GOT3 (cell line): Measurements from ENCODE around the gene DOCK4.

Source experiments
- DNase-seq: peaks from one replicate; lab custom pipeline; 2025; ENCODE audit warnings: mixed read lengths; lab: John Stamatoyannopoulos, UW

The DOCK4 gene

DNA sequence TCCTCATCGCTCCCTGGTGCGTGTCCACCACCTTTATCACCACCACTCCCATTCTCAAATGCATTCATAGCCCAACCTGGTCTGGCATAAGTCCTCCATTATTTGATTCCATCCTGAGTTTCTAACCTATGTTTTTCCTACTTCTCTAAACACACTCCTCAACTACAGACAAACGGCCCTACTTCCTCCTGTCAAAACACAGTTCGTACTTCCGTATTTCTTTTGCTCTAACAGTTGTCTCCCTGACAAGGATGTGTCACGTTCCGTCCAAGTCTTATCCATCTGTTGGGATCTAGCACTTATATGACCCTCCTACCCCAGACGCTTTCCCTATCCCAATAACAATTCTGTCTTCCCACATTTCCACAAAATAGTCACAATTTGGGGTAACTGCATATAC is 46.8 kb downstream of the DOCK4 start:
- DNase-seq = no peak

DNA sequence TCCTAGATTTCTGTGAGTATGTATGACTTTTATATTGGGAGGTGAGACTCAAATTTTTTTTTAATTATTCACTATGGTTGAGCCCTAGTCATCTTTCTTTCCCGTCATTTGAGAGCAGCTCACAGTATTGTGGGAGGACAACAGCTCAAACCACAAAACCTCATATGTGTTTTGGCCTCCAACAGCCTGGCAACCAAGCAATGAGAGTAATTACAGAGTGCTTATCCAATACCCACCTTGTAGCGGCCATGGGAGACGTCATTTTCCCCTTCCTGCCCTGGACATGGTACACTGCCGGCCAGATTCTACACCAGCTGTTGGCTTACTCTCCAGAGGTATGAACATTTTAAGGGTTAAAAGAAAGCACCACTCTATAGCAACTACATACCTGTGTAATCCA is 49.1 kb downstream of the DOCK4 start:
- no peak for DNase-seq

DNA sequence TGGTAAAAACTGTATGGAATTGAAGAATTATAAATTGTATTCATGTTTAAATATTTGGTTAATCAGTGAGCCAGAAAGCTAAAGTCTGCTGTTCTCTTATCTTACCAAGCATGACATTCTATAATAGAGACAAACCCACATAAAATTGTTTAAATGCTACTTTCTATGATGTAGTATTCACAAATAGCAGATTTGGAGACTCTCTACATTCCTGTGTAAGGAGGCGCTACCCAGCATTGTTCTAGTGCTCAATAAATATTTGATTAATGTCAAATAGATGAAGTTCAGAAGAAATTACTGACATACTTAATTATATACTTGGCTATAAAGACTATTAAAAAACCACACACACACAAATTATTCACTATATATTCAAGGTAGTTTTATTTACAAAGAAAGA is 49.8 kb downstream of the DOCK4 start:
- DNase-seq = no peak

DNA sequence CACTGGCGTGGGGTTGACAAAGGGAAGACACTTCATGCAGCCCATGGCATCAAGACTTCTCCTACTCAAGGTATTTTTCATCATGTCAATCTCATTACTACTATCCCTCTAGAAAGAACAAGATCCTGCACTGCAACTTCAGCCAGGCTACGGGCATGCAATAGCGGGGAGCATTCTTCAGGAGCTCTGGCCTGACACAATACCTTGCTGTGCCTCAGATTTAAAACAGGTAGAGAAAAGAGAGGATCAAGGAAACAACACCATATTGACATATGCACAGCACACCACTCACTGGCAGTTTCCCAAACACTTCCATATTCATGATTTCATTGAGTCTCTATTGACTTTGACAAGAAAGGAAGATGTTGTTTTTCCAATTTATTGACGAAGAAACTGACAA is 51.5 kb downstream of the DOCK4 start:
- DNase-seq = no peak

DNA sequence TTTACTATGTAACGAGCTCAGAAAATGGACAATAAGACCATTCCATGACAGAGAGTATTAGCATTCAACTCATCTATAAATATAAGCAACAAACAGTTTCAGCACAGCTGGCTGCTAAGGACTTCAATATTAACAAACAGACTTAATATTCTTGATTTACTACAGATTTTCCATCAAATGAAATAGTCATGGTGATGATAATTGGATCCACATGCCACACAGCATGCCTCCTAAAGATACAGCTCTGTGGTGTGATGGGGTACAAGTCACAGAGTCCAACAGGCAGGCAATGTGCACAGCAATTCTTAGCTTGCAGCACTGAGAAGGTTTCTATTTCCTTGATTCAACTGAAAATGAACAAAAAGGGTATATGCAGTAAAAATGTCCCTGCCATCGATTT is 54.0 kb downstream of the DOCK4 start:
- DNase-seq = no peak

DNA sequence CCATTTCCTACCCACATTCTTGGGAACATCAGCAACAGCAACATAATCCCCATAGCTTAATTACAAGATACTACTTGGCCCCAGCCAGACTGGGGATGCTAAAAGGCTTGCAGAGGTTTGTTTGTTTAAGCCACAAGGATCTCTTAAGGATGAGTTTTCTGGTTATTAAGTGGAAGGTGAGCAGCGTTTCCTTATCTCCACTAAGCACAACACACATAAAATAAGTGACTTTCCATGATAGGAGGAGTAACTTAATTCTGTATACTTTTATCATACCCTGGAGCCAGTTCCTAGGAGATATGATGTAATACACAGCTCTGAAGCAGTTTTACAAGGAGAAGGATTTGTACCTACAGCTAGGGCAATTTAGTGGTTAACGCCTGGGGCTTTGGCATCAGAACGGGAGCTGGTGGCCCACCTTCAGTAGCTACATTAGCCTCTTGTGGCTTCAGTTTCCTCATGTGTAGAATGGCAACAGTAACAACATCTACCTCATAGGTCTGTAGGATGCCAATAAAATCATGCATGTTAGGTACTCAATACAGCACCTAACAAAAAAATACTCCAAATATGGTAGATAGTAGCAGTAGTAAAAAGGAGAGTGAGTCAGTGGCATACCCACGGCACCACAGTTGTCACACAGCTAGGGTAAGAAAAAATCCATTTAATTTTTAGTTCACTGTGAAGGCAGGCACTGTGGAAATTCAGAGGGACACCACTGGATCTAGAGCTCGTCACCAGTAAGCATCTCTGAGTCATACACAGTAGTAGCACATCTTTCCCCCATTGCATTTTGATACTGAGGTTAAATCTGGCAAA is 55.2 kb downstream of the DOCK4 start:
- no peak for DNase-seq

DNA sequence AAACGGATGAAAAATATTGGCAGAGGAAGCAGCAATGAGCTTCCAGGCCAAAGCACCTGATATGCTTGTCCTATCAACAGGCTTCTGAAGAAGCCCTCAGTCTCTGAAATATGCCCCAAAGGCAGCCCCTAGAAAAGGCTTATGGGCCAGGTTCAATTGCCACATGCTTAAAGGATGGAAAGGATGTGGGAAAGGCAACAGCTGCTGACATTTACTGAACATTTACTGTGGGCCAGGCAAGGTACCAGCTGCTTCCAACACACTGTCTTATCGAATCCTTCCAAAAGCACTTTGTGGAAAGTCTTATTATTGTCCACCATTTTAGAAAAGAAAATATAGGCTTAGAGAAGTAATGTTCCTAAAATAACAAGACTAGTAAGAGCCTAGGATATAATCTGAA is 56.5 kb downstream of the DOCK4 start:
- no peak for DNase-seq

DNA sequence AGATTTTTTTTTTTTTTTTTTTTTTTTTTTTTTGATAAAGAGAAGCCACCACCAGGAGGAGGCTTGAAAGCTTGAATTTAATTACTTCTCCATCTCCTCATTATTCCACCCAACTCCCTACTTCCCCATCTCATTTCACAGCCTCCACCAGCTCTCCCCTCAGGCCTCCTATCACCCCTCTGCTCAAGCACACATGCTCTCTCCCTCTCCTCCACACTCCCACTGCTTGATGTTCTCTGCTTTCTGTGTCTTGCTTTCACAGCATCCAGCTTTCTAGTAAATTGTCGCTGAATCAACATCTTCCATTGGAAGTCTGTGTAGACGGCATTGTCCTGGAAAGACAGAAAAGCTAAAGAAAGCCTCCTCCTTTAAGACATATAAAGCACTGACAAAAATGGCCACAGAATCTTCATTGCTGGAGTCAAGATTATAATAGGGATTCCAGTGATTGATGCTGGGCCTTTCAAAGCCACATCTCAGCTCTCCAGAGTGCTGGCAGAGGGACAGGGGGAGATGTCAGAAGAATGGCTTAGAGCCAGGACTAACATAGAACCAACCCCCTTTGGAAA is 58.3 kb downstream of the DOCK4 start:
- no peak for DNase-seq

DNA sequence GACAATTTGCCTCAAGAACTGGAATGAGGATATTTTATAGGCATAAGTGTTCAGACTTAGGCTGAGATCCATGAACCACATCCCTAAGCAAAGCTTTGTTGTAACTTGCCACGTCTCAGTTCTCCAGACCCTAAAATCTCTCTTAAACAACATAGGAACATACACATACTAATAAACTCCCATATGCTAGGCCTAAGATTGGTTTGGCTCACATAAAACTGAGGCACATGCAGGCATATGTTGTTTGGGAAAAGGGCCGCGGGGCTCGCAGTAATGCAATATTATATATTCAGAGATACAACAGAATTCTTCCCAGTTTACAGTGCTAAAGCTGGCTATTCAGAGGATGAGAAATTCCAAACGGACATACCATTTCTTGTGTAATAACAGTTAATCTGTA is 61.0 kb downstream of the DOCK4 start:
- no peak for DNase-seq

DNA sequence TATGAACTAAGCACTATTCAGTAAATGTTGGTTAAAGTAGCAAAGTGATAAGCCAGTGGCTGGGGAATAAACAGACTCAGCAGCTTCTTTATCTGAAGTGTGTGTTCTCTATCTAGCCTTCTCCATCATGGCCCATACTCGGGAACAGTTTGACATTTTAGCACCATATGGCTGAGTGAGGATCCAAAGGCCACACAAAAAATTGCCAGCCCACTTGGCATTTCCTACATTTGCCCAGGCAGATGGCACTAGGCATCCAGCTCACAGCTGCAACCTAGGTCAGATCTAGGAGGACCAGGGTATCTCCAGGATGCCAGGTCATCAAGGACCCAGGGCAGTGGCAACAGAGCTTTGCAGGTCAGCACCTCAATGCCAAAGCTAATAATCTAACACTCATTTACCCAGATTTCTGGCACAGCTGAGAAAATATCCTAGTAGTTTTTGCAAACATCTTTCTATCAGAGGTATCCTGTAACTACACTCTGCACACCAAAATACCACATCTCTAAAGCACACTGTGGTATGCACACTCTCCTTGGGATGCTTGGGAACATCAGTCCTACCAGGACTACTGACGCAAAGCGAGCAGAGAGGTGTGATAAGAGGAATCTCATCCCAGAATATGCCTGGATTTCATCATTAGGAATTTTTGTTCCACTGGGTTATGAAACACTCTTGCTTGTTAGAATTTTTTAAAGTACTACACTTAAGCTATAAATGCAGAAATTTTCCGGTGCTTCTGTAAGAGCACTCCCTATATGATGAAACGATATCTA is 61.7 kb downstream of the DOCK4 start:
- no peak for DNase-seq

DNA sequence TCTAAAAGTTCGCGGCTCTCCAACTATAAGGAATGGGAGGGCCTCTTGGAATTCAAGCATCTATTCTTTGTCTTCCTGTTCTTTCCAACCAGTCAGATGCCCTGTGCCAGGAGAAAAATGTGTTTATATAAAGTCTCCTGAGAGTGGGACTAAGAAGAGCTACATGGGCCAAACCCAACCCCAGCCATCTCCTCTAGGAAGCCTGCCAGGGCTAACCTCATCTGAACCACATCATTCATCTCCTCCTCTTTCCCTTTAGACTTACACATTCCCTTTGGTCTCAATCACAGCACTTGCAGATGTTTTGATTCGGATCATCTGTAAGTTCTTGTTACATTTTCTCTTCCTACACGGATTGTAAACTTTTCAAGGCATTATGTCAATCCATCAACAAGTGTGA is 62.6 kb downstream of the DOCK4 start:
- no peak for DNase-seq

DNA sequence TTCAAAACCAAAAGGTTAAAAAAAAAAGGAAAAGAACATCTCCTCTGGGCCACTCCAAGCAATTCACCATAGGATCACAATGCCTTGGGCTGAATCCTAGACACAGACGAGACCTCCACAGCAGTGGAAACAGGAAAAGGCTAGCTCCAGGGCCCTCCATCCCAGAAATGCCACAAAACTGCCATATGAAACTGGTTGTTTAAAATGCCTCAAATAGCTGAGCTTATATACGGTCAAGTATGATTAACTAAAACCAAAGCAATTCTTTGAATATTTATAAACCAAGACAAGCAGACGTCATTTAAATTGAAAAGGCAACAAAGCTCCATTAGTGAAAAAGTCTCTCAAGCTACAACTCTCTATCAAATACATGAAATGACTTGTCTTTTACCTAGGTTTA is 63.1 kb downstream of the DOCK4 start:
- DNase-seq = no peak

DNA sequence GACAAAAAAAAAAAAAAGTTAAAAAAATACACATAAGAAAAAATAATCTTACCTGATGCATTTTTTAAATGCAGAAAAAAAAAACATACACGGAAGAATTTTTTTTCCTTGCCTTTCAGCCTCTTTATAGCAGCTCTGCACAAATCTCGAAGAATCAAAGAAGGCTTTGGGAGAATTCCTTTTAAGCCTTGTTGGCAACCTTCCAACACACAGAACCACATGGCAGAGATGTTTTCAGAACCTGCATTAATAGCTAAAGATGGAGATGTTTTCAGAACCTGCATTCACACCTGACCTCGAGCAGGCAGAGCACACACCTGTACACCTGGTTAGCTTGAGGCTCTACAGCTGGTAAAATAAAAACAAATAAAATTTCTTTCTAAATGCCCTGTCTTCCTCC is 65.6 kb downstream of the DOCK4 start:
- DNase-seq = no peak

DNA sequence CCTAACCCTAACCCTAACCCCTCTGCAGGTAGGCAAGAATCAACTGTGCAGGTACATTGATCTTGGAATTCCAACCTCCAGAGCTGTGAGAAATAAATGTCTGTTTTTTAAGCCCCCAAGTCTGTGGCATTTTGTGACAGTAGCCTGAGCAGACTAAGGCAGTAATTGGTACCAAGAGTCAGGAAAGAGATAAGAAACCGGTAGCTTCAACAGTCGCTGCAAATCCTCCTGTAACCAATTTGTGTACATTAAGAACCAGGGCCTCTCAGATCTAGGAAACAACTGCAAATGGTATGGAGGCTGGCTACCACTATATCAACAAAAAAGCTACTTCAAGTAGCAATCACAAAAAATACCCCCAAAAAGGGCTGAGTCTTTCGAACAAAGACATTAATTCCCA is 67.3 kb downstream of the DOCK4 start:
- no peak for DNase-seq

DNA sequence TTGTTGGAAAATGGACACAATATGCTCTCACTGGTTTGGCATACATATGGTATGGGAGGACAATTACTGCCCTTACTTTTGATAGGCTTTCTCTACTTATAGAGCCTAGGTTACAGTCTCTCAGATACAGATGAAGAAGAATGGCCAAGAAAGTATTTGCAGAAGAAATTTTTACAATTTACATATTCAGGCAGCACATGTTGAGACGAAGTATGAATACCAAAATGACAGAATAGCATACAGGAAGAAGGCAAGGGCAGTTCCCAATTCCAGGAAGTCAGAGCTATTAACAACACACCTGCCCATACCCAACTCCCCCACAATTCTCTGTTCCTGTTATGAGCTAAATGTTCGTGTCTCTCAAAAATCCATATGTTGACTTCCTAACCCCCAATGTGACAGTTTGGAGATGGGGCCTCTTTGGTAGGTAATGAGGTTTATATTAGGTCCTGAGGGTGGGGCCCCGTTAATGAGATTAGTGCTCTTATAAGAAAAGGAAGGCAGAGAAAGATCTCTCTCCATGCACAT is 67.8 kb downstream of the DOCK4 start:
- DNase-seq = no peak

DNA sequence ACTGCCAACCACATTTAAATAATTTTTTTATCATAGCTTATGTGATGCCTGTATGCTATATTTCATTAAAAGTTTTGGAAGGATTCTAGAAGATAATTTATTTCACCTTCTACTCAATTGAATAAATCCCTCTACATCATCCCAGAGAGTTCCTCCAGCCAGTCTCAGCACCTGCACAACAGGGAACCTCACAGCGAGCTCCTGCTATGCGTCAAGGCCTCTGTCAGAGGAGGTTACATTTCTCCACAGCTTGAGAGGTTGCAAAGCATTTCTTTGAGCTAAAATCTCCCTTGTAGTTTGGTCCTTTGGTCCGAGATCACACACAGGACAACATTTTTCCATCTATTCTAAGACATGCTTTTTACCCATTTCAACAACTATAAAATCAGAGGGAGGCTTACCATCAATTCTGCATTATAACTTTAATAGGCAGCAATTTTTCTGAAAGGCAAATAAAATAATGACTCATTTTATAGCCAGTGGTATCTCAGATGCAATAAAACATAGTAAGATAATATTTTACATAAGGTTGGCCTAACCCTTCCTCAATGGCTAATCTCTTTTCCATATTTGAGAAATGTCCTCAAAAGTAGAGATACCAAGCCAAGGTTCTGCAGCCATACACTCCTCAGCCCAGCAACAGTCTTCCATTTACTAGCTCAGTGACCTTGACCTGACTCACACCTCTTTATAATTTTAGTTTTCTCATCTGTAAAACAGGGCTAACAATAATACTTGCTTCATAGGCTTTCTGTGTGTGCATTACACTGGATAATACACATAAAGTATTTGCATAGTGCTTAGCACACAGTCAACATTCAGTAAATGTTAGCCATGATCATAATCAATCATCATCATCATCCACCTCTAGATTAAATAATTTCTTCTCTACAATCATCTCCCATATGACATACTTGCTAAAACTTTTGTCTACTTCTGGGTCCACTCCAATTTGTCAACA is 68.8 kb downstream of the DOCK4 start:
- DNase-seq = no peak

DNA sequence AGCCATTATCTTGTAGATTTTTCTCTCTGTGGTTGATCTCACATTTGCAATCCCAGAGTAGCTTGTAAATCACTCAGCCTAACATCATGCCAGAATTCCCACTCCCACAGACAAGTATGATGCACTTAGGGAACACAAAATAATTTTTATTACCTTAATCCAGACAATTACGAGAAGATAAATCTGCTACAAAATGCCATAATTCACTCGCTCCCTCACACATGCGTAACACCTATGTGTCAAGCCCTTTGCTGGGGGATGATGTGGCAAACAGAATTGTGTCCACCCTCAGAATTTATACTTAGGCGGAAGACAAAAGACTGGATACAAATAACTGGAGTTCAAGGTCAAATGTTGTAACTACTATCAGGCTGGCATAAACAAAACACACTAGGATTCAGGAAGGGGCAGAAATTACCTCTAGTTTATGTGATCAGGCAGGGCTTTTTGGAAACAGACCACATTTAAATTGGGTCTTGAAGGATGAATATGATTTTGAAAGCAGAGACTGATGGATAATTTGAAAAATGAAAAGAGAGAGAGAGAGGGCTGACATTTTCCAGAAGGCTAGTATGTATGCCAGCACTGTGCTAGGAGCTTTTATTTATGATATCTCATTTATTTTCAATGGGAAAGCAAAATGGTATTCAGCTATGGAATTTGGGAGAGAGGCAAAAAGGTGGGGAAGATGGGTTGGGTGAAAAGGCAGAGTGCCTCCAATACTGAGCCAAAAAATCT is 69.8 kb downstream of the DOCK4 start:
- no peak for DNase-seq

DNA sequence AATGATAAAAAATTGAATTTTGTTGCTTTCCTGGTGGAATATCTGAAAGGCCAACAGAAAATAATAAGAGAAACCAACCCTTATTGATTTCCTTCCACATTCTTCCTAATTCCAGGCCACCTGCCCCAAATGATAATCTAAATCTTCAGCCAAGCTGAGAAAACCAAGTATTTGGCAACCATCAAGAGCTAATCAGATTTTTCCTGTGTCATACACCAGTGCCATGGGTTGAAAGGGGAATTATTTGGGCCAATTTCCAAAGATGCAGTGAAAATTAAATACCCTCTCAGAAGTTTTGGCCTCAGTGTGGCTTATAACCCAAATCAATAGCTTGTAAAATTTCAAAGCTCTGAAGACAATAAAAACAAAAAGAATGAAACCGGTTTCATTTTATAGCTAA is 70.4 kb downstream of the DOCK4 start:
- DNase-seq = no peak

DNA sequence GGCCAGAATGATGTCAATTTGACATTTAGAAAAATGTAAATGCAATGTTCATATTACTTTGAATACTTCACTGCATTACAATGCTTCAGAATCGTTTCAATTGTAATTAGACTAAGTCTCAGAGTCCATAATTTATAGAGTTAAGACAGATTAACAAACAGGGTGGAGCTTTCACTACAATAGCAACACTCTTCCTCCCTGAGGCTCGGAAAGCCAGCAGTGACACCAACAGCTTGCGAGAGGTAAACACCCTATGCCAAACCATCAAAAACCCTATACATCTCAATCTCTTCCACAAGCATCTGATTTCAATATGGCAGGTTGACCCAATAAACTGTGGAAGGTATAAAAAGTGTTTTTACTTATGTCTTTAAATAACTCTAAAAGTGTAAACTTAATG is 72.2 kb downstream of the DOCK4 start:
- no peak for DNase-seq

DNA sequence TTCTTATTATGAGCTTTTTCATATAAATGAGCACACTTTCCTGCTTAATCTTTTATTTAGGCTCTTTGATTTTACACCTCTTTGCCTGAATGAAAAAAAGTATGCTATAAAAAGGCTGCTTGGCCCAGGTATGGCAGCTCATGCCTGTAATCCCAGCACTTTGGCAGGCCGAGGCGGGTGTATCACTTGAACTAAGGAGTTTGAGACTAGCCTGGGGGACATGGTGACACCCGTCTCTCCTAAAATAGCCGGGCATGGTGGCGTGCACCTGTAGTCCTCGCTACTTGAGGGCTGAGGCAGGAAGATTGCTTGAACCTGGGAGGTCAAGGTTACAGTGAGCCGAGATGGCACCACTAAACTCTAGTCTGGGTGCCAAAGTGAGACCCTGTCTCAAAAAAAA is 72.9 kb downstream of the DOCK4 start:
- no peak for DNase-seq

DNA sequence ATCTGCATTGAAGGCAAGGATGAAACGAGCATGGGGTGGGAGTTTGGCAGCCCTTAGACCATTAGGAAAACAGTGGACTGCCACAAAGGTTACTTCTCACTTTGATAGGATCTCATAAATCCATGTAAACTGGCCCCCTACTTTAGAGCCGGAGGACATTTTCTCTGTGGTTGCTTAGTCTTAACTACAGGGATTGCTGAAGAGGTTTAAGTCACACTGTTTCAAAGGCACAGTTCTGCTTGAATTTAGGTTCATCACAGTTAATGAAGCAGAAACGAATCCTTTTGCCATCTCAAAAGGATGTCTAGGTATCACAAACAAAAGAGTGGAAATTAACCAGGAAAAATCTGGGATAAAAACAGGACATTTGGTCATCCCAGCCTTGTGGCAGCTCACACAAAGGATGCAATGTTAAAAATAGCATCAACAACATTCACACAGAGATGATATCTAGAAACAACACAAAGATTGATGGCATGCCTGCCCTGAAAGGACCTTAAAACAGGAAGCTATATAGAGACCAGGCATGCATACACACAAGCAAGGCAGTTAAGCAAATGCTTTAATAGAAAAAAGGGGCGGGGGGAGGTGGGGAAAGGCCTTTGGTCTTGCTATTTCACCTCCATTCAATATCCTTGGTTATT is 74.0 kb downstream of the DOCK4 start:
- no peak for DNase-seq
